Neural progenitor cell (in vitro differentiated cells): Measurements from ENCODE around the gene USP33. TPM values are rescaled to one million over a fixed set of nuclear protein-coding genes. Genes with fewer than 3 reads are reported as not detected.

Source experiments
- DNase-seq: peaks from one replicate; pipeline ENCODE4 v3.0.0-alpha.2; 2016; ENCODE audit warnings: low spot score
- H2AFZ ChIP-seq: fragments of 200-600 bp; sonication (generic); replicated peaks from 2 replicates; pipeline ENCODE4 v1.6.1; 2016; ENCODE audit warnings: antibody characterized with exemption
- H3F3A ChIP-seq: fragments of 200-600 bp; sonication (generic); 2 replicates; pipeline ENCODE4 v1.6.1; 2016; ENCODE audit warnings: antibody characterized with exemption, low read depth
- H3K27ac ChIP-seq: fragments of 200-600 bp; sonication (generic); 2 replicates; pipeline ENCODE4 v1.5.1; 2016; ENCODE audit warnings: mild to moderate bottlenecking
- H3K27me3 ChIP-seq: fragments of 200-600 bp; sonication (generic); 2 replicates; pipeline ENCODE4 v1.6.1; 2016; ENCODE audit warnings: mild to moderate bottlenecking, moderate library complexity
- H3K36me3 ChIP-seq: fragments of 200-600 bp; sonication (generic); 2 replicates; pipeline ENCODE4 v1.5.1; 2016
- H3K4me1 ChIP-seq: fragments of 200-600 bp; sonication (generic); 2 replicates; pipeline ENCODE4 v1.6.1; 2016; ENCODE audit warnings: mixed run types
- H3K4me2 ChIP-seq: fragments of 200-600 bp; sonication (generic); 2 replicates; pipeline ENCODE4 v1.6.1; 2016
- H3K4me3 ChIP-seq: fragments of 200-600 bp; sonication (generic); 2 replicates; pipeline ENCODE4 v1.5.1; 2016
- H3K79me2 ChIP-seq: fragments of 200-600 bp; sonication (generic); 2 replicates; pipeline ENCODE4 v1.6.1; 2016; ENCODE audit warnings: low read depth
- H3K9ac ChIP-seq: fragments of 200-600 bp; sonication (generic); 2 replicates; pipeline ENCODE4 v1.6.1; 2016
- H3K9me3 ChIP-seq: fragments of 200-600 bp; sonication (generic); 2 replicates; pipeline ENCODE4 v1.5.1; 2016; ENCODE audit warnings: low read depth
- H4K20me1 ChIP-seq: fragments of 200-600 bp; sonication (generic); 2 replicates; pipeline ENCODE4 v1.6.1; 2016; ENCODE audit warnings: low read depth
- H3K27ac Mint-ChIP-seq: 3 replicates; pipeline ENCODE4 v1.8.0; 2021; ENCODE audit warnings: mixed read lengths
- H3K27me3 Mint-ChIP-seq: 2 replicates; pipeline ENCODE4 v1.8.0; 2022; ENCODE audit warnings: low read depth, mild to moderate bottlenecking, inconsistent platforms, moderate library complexity, mixed read lengths; ENCODE audit not compliant: insufficient read depth
- H3K36me3 Mint-ChIP-seq: 3 replicates; pipeline ENCODE4 v1.8.0; 2021; ENCODE audit warnings: mixed read lengths
- H3K4me1 Mint-ChIP-seq: 3 replicates; pipeline ENCODE4 v1.8.0; 2021; ENCODE audit warnings: mixed read lengths
- H3K4me3 Mint-ChIP-seq: 3 replicates; pipeline ENCODE4 v1.8.0; 2021; ENCODE audit warnings: mild to moderate bottlenecking, moderate library complexity, mixed read lengths
- H3K9me3 Mint-ChIP-seq: 3 replicates; pipeline ENCODE4 v1.8.0; 2020; ENCODE audit warnings: mixed read lengths
- EZH2 ChIP-seq: fragments of 200-600 bp; sonication (generic); IDR thresholded peaks from 2 replicates; pipeline ENCODE4 v1.6.1; 2017; ENCODE audit warnings: antibody characterized with exemption, mild to moderate bottlenecking, moderate library complexity
- EZH2phosphoT487 ChIP-seq: fragments of 200-600 bp; sonication (generic); IDR thresholded peaks from 2 replicates; pipeline ENCODE4 v1.6.1; 2017; ENCODE audit warnings: antibody characterized with exemption
- total RNA-seq: library from RNA; depleted of rRNA; stranded (reverse); fragments of >200 nt; gene quantifications from 2 replicates; pipeline ENCODE4 v1.2.3, GENCODE V29; 2015; ENCODE audit warnings: low replicate concordance
- TF ChIP-seq, protein P1 (sequence below): fragments of 200-600 bp; sonication (generic); IDR thresholded peaks from 2 replicates; pipeline ENCODE4 v1.5.1; 2017; ENCODE audit warnings: antibody characterized with exemption, mild to moderate bottlenecking

USP33 gene
- total RNA-seq, 1 donor from 2014 or later: 132 TPM

DNA sequence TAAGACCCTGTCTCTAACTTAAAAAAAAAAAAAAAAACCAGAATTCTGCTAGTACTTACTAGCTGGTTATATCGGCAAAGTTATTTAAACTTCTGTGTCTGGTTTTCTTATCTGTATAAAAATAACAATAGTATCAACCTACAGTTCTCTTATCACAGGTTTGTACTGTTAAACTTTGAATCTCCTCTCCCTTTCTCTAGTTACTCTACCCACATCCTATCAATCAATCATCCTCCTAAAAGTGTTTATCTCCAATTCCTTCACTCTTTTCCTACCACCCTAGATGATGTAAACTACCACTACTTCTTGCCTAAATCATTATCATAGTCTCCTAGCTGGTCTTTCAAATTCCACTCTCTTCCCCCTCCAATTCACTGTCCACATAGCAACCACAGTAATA lies 27.6 kb downstream of the USP33 start:
- Mint-ChIP-seq H3K9me3 (no peaks in the 10 kb centered on the region), H3K36me3 (peaks cover 19% of the 10 kb centered on the region), H3K4me3 (no peak overlapping the region), H3K27ac (no peak overlapping the region), H3K27me3 (no peaks in the 10 kb centered on the region), H3K4me1 (no peaks in the 10 kb centered on the region)
- Histone ChIP-seq H3K36me3 (peaks cover 23% of the 10 kb centered on the region), H2AFZ (no peak overlapping the region), H3K9ac (no peak overlapping the region), H4K20me1 (no peaks in the 10 kb centered on the region), H3K27me3 (no peaks in the 10 kb centered on the region), H3K27ac (no peak overlapping the region), H3K4me2 (no peak overlapping the region), H3K9me3 (no peaks in the 10 kb centered on the region), H3K4me3 (no peak overlapping the region), H3K79me2 (no peaks in the 10 kb centered on the region), H3F3A (no peaks in the 10 kb centered on the region), H3K4me1 (no peaks in the 10 kb centered on the region)
- TF ChIP-seq EZH2phosphoT487 (no peak), EZH2 (no peak)
- TF ChIP-seq, protein P1, sequence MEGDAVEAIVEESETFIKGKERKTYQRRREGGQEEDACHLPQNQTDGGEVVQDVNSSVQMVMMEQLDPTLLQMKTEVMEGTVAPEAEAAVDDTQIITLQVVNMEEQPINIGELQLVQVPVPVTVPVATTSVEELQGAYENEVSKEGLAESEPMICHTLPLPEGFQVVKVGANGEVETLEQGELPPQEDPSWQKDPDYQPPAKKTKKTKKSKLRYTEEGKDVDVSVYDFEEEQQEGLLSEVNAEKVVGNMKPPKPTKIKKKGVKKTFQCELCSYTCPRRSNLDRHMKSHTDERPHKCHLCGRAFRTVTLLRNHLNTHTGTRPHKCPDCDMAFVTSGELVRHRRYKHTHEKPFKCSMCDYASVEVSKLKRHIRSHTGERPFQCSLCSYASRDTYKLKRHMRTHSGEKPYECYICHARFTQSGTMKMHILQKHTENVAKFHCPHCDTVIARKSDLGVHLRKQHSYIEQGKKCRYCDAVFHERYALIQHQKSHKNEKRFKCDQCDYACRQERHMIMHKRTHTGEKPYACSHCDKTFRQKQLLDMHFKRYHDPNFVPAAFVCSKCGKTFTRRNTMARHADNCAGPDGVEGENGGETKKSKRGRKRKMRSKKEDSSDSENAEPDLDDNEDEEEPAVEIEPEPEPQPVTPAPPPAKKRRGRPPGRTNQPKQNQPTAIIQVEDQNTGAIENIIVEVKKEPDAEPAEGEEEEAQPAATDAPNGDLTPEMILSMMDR: no peak
- DNase-seq: no peak

DNA sequence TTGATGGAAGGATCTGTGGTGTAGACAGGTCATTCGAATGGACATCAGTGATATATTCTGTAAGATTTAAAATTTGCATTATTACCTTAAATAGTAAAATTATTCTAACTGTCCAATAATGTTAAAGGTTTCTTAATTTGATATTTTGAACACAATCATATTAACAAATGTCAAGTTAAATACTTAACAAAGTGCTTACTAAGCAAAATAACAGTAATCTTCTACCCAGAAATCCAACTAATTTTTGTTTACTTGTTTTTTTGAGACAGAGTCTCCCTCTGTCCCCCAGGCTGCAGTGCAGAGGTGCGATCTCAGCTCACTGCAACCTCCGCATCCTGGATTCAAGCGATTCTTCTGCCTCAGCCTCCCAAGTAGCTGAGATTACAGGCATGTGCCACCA lies 33.9 kb downstream of the USP33 start:
- H3K27ac Mint-ChIP-seq: no peak overlapping the region
- Histone ChIP-seq H3K27me3 (no peaks in the 10 kb centered on the region), H3K9ac (no peak overlapping the region), H2AFZ (no peak overlapping the region), H3K4me1 (no peaks in the 10 kb centered on the region), H4K20me1 (no peaks in the 10 kb centered on the region), H3K9me3 (no peaks in the 10 kb centered on the region), H3K4me3 (no peak overlapping the region), H3K4me2 (no peak overlapping the region), H3K36me3 (peaks cover 55% of the 10 kb centered on the region), H3K79me2 (no peaks in the 10 kb centered on the region), H3K27ac (no peak overlapping the region), H3F3A (no peaks in the 10 kb centered on the region)
- no peak for TF ChIP-seq EZH2
- TF ChIP-seq EZH2phosphoT487: no peak
- TF ChIP-seq, protein P1: no peak
- H3K4me1 Mint-ChIP-seq: no peaks in the 10 kb centered on the region
- no peaks in the 10 kb centered on the region for H3K9me3 Mint-ChIP-seq
- H3K36me3 Mint-ChIP-seq: peaks cover 34% of the 10 kb centered on the region
- DNase-seq: no peak
- H3K4me3 Mint-ChIP-seq: no peak overlapping the region
- no peaks in the 10 kb centered on the region for H3K27me3 Mint-ChIP-seq

DNA sequence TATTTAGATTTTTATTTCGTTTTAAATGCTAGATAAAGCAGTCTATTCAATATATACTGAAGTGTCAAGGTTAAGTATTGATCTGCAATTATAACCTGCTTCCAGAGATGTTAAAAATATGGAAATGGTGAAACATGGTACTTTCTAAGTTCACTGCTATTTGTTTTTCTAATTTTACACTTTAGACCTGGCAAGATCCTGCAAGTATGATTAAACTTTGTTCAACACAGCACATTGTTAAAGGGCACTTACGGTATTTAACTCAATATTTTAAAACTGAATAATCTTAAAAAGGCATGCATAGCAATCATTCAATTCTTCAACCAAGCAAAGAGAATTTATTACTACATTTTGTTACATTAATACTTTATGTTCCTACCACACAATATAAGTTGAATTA lies 41.5 kb downstream of the USP33 start:
- Mint-ChIP-seq H3K27ac (no peak overlapping the region), H3K27me3 (no peaks in the 10 kb centered on the region), H3K9me3 (no peaks in the 10 kb centered on the region), H3K4me1 (no peaks in the 10 kb centered on the region), H3K36me3 (peaks cover 26% of the 10 kb centered on the region), H3K4me3 (no peak overlapping the region)
- no peak overlapping the region for H3K4me2 ChIP-seq
- no peak for DNase-seq
- no peak overlapping the region for H2AFZ ChIP-seq
- H3K27ac ChIP-seq: no peak overlapping the region
- no peak overlapping the region for H3K9ac ChIP-seq
- H3K4me3 ChIP-seq: no peak overlapping the region
- no peaks in the 10 kb centered on the region for H3K9me3 ChIP-seq
- no peaks in the 10 kb centered on the region for H3K4me1 ChIP-seq
- no peaks in the 10 kb centered on the region for H3K27me3 ChIP-seq
- H3K36me3 ChIP-seq: peaks cover 33% of the 10 kb centered on the region
- no peaks in the 10 kb centered on the region for H3F3A ChIP-seq
- no peaks in the 10 kb centered on the region for H4K20me1 ChIP-seq
- H3K79me2 ChIP-seq: no peaks in the 10 kb centered on the region
- TF ChIP-seq EZH2 (no peak), EZH2phosphoT487 (no peak)
- TF ChIP-seq, protein P1: no peak
